Nephron progenitor cell (in vitro differentiated cells): Measurements from ENCODE around the gene PRC1.

Experiments used
- DNase-seq: peaks from one replicate; pipeline ENCODE4 v3.0.0; 2021
- H3K27ac Mint-ChIP-seq: 2 replicates; pipeline ENCODE4 v1.8.0; 2021; ENCODE audit warnings: mild to moderate bottlenecking, moderate library complexity, mixed read lengths
- H3K27me3 Mint-ChIP-seq: 2 replicates; pipeline ENCODE4 v1.8.0; 2021; ENCODE audit warnings: mild to moderate bottlenecking, low read depth, mixed read lengths; ENCODE audit not compliant: poor library complexity
- H3K36me3 Mint-ChIP-seq: 2 replicates; pipeline ENCODE4 v1.8.0; 2021; ENCODE audit warnings: low read depth, mixed read lengths
- H3K4me1 Mint-ChIP-seq: 2 replicates; pipeline ENCODE4 v1.8.0; 2021; ENCODE audit warnings: mixed read lengths
- H3K4me3 Mint-ChIP-seq: 2 replicates; pipeline ENCODE4 v1.8.0; 2021; ENCODE audit warnings: mild to moderate bottlenecking, moderate library complexity, mixed read lengths
- H3K9me3 Mint-ChIP-seq: 2 replicates; pipeline ENCODE4 v1.8.0; 2021; ENCODE audit warnings: mild to moderate bottlenecking, moderate library complexity, mixed read lengths
- TF ChIP-seq, protein P1 (sequence below): fragments of 200-600 bp; sonication (generic); IDR thresholded peaks from 2 replicates; pipeline ENCODE4 v1.5.0; 2021; ENCODE audit warnings: antibody characterized with exemption

The PRC1 gene

DNA sequence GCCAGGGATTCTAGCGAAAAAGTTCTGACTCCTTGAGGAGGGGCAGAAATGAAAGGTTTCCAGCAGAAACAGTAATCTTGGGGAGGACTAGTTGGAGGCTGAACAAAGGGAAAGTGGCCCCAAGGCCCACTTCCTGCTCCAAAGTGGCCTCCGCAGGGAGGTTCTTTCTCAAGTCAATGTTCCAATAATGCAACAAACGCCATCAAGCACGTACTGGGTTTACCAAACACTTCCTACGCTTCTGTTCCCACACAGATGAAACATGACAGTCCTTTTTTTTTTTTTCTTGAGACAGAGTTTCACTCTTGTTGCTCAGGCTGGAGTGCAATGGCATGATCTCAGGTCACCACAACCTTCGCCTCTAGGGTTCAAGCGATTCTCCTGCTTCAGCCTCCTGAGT, 49.2 kb downstream of the PRC1 start:
- no peak overlapping the region for H3K27ac Mint-ChIP-seq
- H3K36me3 Mint-ChIP-seq: peaks cover 57% of the 10 kb centered on the region
- TF ChIP-seq, protein P1, sequence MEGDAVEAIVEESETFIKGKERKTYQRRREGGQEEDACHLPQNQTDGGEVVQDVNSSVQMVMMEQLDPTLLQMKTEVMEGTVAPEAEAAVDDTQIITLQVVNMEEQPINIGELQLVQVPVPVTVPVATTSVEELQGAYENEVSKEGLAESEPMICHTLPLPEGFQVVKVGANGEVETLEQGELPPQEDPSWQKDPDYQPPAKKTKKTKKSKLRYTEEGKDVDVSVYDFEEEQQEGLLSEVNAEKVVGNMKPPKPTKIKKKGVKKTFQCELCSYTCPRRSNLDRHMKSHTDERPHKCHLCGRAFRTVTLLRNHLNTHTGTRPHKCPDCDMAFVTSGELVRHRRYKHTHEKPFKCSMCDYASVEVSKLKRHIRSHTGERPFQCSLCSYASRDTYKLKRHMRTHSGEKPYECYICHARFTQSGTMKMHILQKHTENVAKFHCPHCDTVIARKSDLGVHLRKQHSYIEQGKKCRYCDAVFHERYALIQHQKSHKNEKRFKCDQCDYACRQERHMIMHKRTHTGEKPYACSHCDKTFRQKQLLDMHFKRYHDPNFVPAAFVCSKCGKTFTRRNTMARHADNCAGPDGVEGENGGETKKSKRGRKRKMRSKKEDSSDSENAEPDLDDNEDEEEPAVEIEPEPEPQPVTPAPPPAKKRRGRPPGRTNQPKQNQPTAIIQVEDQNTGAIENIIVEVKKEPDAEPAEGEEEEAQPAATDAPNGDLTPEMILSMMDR: no peak
- no peaks in the 10 kb centered on the region for H3K9me3 Mint-ChIP-seq
- H3K4me3 Mint-ChIP-seq: no peak overlapping the region
- no peak for DNase-seq
- peaks cover 4% of the 10 kb centered on the region for H3K4me1 Mint-ChIP-seq
- no peaks in the 10 kb centered on the region for H3K27me3 Mint-ChIP-seq

DNA sequence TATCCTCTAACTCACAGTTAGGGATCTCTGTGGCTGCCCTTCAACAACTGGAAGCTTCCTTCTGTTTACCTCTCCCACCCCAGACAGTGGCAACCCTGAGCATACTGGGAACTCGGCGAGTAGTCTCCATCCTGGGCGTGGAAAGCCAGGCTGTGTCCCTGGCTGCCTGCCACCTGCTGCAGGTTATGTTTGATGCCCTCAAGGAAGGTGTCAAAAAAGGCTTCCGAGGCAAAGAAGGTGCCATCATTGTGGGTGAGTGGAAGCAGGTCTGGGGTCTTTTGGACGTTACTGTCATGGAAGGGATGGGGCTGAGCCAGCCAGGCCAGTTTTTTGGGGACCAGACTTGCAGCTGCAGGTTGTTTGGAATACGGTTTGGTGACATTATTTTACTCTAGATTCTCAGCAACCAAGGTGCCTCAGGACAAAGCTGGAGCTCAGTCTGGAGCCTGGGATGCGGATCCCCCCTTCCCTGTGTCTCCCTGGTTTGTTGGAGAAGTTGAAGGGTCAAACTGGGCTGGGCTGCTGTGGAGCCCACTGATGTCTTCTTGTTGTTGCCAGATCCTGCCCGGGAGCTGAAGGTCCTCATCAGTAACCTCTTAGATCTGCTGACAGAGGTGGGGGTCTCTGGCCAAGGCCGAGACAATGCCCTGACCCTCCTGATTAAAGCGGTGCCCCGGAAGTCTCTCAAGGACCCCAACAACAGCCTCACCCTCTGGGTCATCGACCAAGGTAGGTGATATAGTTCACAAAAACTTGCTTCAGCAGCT, 51.8 kb downstream of the PRC1 start:
- H3K4me3 Mint-ChIP-seq: no peak overlapping the region
- H3K27ac Mint-ChIP-seq: no peak overlapping the region
- H3K4me1 Mint-ChIP-seq: peaks cover 10% of the 10 kb centered on the region
- H3K36me3 Mint-ChIP-seq: peaks cover 53% of the 10 kb centered on the region
- no peaks in the 10 kb centered on the region for H3K9me3 Mint-ChIP-seq
- H3K27me3 Mint-ChIP-seq: no peaks in the 10 kb centered on the region
- TF ChIP-seq, protein P1: no peak
- DNase-seq: no peak

DNA sequence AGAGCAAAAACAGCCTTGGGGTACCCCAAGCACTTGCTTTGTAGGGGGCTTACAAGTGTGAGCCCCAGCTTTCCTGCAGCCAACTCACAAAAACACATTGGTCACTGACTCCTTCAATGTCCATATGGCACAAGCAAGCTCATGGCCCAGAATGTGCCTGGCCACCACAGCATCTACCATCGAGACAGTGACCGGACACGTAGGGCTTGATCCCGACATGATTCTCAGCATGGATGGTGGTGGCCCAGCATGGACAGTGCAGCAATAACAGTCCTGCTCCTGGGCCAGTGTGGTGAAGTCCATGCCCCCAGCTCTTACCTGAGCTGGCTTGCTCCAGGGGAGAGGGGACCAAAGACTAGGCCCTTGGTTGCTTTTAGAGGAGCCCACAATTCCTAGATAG, 53.3 kb downstream of the PRC1 start:
- Mint-ChIP-seq H3K27me3 (no peaks in the 10 kb centered on the region), H3K36me3 (peaks cover 58% of the 10 kb centered on the region), H3K4me1 (peaks cover 19% of the 10 kb centered on the region), H3K9me3 (no peaks in the 10 kb centered on the region), H3K4me3 (no peak overlapping the region), H3K27ac (no peak overlapping the region)
- DNase-seq: no peak
- TF ChIP-seq, protein P1: no peak

DNA sequence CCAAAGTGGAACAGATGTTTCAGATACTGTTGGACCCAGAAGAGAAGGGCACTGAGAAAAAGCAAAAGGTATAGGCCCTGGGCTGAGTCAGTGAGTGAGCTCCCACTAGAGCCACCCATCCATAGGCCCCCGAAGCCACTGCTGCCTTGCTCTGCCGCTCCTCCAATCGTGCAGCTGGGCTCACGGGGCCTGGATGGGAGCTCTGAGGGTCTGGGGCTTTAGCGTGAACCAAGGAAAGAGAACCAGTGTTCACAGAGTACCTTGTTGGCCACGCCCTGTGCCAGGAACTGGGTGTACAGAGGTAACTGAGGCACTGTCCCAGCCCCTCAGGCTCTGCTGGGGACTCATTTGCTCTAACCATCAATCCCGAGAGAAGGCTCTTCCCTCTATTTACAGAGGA, 54.6 kb downstream of the PRC1 start:
- Mint-ChIP-seq H3K27me3 (no peaks in the 10 kb centered on the region), H3K36me3 (peaks cover 53% of the 10 kb centered on the region), H3K9me3 (no peaks in the 10 kb centered on the region), H3K4me3 (no peak overlapping the region), H3K4me1 (peaks cover 24% of the 10 kb centered on the region), H3K27ac (no peak overlapping the region)
- DNase-seq: no peak
- TF ChIP-seq, protein P1: no peak

DNA sequence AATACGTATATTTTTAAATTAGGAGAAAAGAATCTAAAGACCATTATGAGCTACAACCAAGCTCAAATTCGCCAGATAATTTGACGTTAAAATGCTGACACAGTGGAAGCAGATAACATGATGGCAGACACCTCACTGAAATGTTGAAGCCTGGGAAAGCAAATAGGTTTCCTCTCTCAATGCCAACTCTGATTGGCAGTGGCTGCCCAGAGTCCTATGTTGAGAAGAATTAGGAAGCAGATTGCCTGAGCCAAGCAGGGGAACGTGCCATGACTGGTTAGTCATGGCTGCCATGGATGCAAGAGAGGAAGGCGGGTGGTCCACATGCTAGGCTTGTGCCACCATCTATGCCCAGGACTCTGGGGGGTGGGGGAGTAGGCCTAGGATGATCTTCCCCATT, 56.1 kb downstream of the PRC1 start:
- peaks cover 6% of the 10 kb centered on the region for H3K27me3 Mint-ChIP-seq
- H3K27ac Mint-ChIP-seq: no peak overlapping the region
- H3K9me3 Mint-ChIP-seq: no peaks in the 10 kb centered on the region
- H3K4me1 Mint-ChIP-seq: peaks cover 32% of the 10 kb centered on the region
- TF ChIP-seq, protein P1: no peak
- DNase-seq: no peak
- peaks cover 50% of the 10 kb centered on the region for H3K36me3 Mint-ChIP-seq
- H3K4me3 Mint-ChIP-seq: no peak overlapping the region

DNA sequence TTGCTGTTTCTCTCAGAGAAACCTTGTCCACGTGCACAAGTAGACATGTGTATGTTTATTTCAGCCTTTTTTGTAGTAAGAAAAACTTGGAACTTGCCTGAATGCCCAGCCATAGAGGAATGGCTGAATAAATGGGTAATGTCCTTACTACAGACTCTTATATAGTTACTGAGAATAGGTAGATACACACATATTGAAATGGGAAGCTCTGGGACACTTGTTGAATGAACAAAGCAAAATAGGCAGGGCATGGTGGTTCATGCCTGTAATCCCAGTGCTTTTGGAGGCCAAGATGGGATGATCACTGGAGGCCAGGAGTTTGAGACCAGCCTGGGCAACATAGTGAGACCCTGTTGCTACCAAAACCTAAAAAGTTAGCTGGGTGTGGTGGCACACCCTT, 57.5 kb downstream of the PRC1 start:
- Mint-ChIP-seq H3K27me3 (peaks cover 12% of the 10 kb centered on the region), H3K9me3 (no peaks in the 10 kb centered on the region), H3K27ac (no peak overlapping the region), H3K4me1 (peaks cover 39% of the 10 kb centered on the region), H3K36me3 (peaks cover 40% of the 10 kb centered on the region), H3K4me3 (peak overlapping the region; percentile 82)
- DNase-seq: no peak
- TF ChIP-seq, protein P1: no peak
